ENCODE measurements around the gene PDSS2.
"Not testable (repeated sequence)": the region's sequence is repeated elsewhere in the genome, so short reads cannot be mapped to it uniquely, and the experiment has no call there.

The PDSS2 gene

DNA sequence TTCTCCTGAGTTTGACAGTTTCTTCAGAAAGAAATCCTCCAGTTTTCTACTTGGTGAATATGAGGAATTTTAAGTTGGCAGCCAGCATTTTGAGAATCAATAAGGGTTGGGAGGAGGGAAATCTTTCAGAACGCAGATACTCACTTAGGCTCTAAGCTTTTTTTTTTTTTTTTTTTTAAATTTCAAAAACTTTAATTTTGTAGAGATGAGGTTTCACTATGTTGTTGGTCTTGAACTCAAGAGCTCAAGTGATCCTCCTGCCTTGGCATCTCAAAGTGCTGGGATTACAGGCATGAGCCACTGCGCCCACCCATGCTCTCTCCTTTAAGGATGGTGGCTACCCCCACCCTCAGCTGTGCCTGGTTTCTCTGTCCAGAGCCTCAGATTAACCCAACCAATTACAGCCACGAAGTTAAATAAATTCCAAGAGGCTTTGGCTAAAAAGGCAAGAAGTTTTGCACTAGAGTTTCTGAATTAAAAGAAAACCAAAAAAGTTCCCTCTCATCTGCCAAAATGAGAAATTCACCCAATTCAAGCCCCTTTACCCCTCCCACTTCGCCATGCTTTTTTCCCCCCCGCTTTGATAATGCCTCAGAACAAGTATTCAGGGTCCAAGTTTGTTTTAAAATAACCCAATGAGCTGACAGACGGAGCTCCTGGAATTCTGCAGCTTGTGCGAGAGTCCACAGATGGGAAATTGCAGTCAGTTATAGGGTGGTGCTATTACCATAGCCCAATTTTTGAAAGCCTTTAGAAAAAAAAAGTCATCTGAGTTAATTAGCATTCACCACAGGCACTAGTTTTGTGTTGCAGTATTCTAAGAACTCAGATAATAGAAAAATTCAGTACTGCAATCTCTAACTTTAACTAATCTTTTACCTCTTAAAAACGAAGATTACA, 249.7 kb downstream of the PDSS2 start:
- no peak for DNase-seq

DNA sequence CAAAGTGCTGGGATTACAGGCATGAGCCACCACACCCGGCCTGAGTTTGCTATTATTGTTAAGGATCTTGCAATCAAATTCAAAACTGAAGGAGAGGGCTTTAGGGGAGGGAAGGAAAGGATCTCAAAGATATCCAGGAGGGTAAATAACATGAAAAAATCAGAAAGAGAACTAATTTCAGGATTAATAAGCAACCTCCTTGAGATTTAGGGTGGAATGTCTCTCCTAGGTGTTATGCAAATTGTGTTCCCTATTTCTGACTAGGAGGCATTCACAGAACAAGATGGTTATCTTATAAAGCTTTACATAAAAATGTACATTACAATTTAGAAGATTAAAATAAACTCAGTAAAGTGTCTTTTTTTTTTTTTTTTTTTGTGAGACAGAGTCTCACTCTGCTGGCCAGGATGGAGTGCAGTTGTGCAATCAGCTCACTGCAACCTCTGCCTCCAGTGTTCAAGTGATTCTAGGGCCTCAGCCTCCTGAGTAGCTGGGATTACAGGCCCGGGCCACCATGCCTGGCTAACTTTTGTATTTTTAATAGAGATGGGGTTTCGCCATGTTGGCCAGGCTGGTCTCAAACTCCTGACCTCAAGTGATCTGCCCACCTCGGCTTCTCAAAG, 252.0 kb downstream of the PDSS2 start:
- no peak for DNase-seq

DNA sequence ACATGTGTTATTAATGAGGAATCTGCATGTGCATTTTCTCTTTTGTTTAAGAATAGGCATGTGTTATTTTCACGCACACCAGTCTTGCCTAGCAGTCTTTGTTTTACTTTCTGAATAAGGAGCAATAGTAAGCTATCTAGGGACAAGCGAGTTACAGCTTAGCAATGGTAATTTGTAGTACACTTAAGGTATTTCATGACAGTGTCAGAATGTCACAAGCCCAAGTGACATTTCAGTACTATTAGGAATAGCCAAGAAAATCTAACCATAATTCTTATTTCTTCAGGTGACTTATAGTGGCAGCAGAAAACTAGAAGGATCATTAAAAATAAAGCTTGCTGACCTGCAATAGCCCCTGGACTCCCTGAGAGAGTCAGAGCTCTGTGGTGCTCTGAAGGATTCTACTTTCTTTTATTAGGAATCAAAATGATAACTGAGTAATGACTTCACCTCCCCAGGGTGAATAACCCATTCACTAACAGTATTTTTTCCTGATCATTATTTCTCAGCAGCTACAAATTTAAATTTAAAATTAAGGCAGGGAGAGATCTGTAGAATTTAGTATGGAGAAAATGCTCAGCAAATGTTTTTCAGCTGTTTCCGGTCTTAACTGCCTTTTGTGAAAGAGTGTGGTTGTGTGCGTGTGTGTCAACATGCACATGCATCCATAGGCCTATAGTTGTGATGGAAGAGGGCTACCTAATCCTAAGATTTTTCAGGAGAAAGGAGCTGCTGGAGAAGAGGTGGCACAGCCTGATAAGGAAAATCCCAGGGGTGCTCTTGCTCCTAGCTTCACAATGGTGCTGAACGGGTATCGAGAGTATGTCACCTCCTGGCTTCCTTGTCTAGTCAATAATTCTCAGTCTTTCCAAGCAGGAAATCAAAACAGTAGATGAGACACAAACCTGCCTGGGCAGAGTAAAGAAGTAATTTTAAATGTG, 254.0 kb downstream of the PDSS2 start:
- DNase-seq, result no peak

DNA sequence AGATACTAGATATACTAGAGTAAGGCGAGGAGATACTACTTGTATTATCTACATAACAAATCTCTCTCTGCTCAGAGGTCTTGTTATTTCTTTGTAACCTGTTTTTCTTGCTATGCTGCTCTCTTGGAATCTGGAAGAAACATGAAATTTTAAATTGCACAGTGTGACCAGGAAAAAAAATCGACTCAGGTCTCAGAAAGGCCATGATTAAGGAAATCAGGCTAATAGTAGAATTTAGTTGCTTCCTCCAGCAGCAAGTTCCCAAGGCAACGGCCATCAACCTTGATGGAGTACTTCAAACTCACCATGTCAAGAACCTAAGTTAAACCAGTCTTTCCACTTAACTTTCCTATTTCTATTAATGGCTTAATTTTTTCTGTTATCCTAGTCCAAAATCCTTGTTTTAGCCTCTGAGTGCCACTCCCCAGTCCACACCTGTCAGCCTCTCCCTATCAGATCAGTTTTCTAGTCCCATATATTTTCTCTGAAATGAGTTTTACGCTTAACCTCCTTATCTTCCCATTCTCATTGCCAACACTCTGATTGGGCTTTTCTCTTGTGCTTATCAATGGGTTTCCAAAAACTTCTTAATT, 256.4 kb downstream of the PDSS2 start:
- no peak for DNase-seq

DNA sequence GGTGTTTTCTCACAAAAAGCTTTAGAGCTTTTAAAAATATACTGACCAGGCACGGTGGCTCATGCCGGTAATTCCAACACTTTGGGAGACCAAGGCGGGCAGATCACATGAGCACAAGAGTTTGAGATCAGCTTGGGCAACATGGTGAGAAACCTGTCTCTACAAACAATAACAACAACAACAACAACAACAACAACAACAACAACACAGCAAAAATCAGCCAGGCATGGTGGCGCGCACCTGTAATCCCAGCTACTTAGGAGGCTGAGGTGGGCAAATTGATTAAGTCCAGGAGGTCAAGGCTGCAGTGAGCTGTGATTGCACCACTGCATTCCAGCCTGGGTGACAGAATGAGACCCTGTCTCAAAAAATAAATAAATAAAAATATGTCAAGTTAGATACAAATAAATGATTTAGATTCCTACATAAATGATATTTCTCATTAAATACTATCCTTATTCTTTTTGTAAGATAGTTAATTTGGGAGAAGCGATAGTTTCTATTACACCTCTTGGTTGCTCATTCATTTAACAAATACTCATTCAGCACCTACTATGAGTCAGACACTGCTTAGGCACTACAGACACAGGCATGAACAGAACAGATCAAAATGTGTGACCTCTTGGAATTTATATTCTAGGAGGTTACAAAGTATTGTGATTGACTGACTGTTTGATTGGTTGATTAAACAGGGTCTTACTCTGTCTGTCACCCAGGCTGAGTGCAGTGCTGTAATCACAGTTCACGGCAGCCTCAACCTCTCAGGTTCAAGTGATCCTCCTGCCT, 260.5 kb downstream of the PDSS2 start:
- DNase-seq, result no peak

DNA sequence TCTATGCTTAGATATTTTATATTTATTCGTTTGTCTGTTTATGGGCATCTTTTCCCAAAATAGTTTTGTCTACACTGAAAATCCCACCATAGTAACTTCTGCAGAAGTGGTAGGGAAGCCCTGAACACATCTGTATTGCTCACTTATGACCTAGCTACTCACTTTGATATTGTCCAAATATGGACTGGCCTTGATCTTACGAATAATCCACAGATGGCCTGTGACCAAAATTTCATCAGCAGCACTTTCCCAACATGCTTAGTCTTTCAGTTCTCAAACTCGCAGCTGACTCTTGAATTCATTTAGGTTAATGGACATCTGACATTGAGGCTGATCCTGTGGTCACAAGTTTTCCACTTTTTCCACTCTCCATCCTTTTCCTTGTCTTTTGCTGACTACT, 263.2 kb downstream of the PDSS2 start:
- DNase-seq, result no peak

DNA sequence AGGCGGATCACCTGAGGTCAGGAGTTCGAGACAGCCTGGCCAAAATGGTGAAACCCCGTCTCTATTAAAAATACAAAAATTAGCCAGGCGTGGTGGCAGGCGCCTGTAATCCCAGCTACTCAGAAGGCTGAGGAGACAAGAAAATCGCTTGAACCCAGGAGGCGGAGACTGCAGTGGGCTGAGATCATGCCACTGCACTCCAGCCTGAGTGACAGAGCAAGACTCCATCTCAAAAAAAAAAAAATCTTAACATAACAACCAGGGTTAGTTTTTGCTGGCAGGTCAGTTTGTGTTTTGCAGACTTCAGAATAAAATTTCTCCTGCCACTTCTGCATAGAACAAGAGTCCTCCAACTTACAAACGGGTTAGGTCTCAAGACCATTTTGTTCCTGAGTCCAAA, 264.6 kb downstream of the PDSS2 start:
- not testable (repeated sequence) for DNase-seq

DNA sequence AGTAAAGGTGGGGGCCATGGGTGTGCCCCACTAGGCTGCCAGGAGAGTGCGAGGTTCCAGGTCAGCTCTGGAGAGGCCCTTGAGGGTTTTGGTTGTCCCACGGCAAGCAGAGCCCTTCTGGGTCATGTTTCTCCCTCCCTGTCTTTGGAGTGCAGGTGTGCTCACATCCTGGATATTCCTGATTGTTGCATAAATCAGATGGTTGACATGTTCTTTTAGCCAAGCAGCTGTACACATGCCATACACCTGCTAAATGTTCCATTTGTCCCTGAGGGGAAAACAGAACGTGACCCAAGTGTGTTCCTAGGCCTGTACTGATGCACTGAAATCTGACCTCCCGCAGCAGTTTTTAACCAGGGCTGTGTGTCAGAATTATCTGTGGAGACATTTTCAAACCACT, 266.5 kb downstream of the PDSS2 start:
- no peak for DNase-seq

DNA sequence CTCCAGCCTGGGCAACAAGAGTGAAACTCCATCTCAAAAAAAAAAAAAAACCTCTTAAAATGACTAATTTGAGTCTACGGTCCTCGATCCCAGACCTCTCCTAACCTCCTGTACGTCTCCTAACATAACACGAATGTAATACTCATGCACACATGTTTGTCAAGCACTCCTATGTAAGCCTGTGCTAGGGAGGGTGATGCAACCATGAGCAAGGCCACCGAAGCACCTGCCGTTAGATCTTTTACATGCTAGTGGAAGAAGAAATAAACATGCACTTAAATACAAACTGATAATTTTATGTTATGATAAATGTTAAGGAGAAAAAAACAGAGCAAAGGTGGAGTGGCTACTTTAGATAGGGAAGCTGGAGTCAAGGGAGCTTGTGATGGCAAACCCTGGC, 271.7 kb downstream of the PDSS2 start:
- DNase-seq, result no peak

DNA sequence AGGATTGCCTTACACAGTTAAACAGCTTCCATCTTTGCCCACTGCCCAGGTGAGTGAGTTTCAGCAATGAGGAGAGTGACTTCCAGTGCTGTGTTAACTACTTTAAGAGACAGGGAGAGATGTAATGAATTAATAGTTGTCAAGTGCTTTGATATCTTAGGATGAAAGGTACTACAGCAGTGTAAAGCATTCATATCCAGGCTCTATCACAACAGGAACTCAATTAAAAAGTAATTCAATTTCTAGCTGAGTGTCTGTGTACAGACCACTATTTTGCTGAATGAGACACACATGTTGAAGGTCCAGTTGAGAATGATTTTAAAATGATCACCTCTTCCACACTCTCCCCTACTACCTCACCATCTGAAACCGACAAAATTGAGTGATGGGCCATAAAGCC, 273.3 kb downstream of the PDSS2 start:
- DNase-seq, result no peak

DNA sequence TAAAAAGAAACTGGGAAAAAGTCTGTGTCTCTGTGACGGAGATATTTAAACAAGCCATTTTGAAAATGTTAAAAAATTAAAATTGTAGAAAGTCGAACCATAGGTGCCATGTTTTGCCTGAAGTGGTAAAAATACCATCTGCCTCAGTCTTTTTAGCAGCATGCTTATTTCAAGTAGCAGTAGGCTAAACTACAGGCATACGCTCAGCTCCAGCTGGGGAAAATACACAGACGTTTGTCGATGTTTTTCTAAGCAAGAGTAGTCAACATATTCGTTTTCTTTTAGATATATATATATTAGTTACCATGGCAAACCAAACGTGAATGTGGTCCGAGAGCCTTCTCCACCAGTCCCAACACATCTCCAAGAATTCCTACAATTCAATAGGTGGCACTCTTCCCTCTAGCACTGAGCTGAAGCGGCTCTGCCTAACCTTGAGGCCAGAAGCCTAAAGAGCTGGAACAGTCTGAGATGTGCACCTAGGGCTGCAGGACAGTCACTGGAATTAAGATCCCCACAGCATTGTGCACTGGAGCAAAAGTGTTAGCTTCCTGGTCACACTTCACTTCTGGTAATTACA, 273.9 kb downstream of the PDSS2 start:
- DNase-seq, result peak; percentile 1

DNA sequence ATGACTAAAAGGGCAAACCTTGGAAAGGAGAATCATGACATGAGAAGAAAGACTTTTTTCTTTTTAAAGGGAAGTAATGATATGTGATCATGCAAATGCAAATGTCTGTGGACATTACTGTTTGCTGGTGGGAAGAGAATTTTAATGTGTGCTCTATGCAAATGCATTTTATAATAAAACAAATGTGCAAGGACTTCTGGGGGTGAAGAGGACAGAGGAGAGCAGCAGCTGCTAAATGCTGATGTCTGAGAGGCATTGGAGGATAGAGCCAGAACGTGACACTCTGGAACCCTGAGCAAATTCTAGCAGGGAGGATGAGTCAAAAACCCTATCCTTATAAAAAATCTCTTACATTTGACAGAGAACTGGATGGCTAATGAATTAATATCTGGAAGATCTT, 274.9 kb downstream of the PDSS2 start:
- DNase-seq, result no peak

DNA sequence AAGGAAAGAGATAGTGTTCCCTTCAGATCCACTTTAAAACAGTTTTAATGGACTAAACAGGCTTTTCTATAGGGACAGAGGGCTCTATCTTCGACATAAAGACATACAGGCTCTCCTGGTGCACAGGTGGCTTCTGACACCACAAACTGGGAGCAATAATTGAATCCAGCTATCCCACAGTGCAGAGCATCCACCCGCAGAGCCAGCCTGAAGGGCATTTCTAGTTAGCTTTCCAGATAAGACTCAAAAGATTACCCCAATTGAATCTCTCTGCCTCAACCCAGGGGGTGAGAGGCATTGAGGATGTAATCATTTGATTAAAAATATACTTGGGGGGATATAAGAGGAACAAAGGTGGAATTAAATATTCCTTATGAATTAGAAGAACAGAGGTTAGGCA, 279.3 kb downstream of the PDSS2 start:
- DNase-seq, result no peak

DNA sequence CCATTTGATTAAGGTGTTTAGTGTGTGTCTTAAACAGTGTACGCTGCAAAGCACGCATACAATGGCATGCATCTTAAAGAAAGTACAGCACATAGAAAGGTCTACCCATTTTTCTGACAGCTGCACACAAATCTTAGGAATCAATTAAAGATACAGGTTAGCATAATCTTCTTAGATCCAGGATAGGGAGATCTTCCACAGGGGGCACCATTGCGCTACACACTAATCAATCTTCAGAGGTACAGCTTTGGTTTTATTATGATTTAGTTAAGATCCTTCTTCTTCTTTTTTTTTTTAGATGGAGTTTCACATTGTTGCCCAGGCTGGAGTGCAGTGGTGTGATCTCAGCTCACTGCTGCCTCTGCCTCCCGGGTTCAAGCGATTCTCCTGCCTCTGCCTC, 280.4 kb downstream of the PDSS2 start:
- DNase-seq, result peak; percentile 21

DNA sequence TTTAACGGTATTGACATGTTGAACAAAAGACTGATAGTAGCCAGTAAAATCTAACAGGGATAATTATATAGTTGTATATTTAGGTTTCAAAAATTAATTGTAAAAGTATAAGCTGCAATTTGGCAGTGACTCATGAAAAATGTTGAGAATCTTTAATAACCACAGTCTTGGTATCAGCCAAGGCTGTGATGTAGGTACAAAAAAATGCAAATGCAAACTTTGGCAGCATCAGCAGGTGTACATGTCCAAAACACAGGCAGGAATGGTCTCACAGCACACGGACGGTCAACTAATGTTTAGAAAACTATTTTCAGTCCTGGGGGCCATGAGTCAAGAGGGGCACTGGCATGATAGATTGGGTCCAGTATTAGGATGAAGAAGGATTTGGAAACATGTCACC, 285.6 kb downstream of the PDSS2 start:
- peak; percentile 42 for DNase-seq

DNA sequence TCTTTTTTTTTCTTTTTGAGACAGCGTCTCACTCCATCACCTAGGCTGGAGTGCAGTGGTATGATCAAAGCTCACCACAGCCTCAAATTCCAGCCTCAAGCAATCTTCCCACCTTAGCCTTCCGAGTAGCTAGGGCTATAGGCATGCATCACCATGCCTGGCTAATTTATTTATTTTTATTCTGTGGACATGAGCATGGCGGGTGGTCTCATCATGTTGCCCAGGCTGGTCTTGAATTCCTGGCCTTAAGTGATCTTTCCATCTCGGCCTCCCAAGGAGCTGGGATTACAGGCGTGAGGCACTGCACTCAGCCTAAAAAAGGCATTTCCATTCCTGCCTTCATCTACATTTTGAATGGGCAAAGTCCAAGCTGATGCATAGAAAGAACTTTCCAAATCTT, 287.9 kb downstream of the PDSS2 start:
- no peak for DNase-seq

DNA sequence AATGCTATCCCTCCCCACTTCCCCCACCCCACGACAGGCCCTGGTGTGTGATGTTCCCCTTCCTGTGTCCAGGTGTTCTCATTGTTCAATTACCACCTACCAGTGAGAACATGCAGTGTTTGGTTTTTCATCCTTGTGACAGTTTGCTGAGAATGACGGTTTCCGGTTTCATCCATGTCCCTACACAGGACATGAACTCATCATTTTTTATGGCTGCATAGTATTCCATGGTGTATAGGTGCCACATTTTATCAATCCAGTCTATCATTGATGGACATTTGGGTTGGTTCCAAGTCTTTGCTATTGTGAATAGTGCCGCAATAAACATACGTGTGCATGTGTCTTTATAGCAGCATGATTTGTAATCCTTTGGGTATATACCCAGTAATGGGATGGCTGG, 295.1 kb downstream of the PDSS2 start:
- DNase-seq, result not testable (repeated sequence)

DNA sequence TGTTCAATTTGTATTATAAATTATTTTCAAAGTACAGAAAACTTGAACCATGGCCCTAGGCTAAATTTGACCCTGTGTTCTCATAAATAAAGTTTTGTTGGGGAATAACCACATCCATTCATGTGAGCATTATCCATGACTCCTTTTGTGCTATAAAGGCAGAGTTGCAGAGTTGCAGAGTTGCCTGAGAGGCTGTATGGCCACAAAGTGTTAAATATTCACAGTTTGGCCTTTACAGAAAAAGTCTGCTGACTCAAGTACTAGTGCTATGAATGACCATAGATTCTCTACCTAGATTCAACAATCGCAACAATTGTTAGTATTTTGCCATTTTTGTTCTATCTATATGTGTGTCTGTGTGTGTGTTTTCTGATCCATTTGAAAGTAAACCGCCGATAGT, 297.8 kb downstream of the PDSS2 start:
- DNase-seq, result no peak

DNA sequence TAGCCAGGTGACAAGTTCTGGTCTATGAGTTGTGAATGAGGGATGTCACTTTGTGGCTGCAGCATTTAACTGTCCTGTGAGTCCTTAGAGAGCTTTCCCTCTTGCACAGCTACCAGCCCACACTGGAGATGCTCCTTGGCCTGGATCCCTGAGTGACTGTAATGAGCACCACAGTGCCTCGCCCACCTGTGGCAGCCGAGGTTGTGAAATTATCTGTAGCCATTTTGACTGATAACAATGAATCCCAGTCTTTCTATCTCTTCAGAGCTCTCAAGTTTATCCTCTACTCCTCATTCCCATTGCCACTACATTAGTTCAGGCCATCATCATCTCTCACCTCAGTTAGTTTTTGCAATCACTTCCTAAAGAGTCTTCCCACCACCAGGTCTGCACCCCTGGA, 302.7 kb downstream of the PDSS2 start:
- DNase-seq, result no peak

DNA sequence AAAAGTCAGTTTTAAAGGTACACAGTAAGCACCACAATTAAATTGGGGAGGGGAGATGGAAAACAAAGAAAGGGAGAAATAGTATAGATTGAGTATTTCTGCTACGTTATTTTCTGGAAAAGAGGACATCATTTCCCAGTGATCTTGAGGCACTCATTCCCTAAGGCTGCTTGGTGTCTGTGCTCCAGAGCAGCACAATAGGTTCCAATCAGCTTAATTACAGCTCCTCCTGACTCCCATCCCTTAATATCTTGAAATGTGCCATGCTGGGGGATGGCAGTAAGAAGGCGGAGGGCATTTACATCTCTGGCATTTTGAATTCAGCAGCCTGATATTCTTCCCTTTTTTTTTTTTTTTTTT, 304.6 kb downstream of the PDSS2 start:
- DNase-seq, result no peak

DNA sequence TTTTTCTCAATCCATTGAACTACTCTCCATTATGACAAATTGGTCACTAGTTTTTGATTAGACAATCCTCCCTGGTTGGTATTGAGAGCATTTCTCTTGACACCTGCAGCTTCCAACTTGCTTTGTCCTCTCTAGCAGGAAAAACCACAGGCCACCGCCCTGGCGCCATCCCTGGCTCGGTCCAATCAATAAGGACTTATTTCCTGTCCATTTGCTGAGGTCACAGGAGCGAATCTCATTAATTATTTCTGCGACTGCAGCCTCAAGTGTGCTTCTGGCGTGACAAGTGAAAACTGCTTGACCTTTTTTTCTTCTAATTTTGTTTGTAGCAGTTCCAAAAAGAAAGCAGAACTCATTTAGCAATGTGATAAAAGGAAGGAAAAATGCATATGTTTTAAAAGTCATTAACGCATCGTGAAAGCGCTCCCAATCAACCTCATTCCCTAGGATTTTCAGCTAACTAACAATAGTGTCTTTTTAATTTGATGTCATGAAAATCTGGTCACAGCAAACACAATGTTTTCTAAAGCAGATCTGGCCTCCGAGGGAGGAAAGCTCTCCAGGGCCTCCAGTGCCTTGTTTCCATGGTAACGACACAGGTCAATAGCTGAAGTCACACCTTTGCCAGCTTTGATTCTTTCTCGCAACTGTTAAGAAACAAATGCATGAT, 305.1 kb downstream of the PDSS2 start:
- no peak for DNase-seq
